Gastroesophageal sphincter (tissue), 3 donors: ENCODE data around the gene ZNF791.

Experiments used
- CTCF ChIP-seq, 4 experiments: fragments of 200-600 bp in 2 of 4; fragments of 450-650 bp in 2 of 4; sonication (generic) in 1 of 4; IDR thresholded peaks; one replicate each; pipeline ENCODE4 v1.5.1; 2017 to 2019; ENCODE audit warnings: antibody characterized with exemption in 4 of 4, mild to moderate bottlenecking in 2 of 4, moderate library complexity in 2 of 4
- EP300 ChIP-seq: sonication (generic); formaldehyde crosslinking; IDR thresholded peaks from one replicate; pipeline ENCODE4 v1.6.1; 2017; ENCODE audit warnings: antibody characterized with exemption, mild to moderate bottlenecking
- POLR2A ChIP-seq, 2 donors: fragments of 450-650 bp; IDR thresholded peaks; one replicate each; pipeline ENCODE4 v1.6.1; 2017; ENCODE audit warnings: antibody characterized with exemption in 2 of 2, mild to moderate bottlenecking in 2 of 2, moderate library complexity in 1 of 2
- POLR2AphosphoS5 ChIP-seq: sonication (generic); formaldehyde crosslinking; IDR thresholded peaks from one replicate; pipeline ENCODE4 v1.6.1; 2017; ENCODE audit warnings: antibody characterized with exemption

- TF ChIP-seq EP300 (no peak), POLR2A (IDR thresholded peaks at IDR 0.05) (no peak), POLR2AphosphoS5 (no peak), CTCF (IDR thresholded peaks at IDR 0.05) (peak in 2 of 4 experiments; percentile 16 to 56)
Measured at GRCh38 chr19:12648088-12648487, 37.4 kb downstream of the ZNF791 start.
